ENCODE data around the gene TMEM185B. TPM values are rescaled to one million over a fixed set of nuclear protein-coding genes. Genes with fewer than 3 reads are reported as not detected.
A peak's percentile ranks its signal among the peaks of the same experiment; 100 is the strongest.

Gene TMEM185B
- total RNA-seq: 22.0 to 36.4 TPM (median 36.1 TPM) in 3 replicates
- long read RNA-seq, transcript TMEM185B-201 (1 exons, 2,131 nt): major isoform, 40 of 41 reads
- long read RNA-seq, partial matches to known transcripts: 0 of 41 reads
- long read RNA-seq, other reads (novel, unspliced or antisense): 1 of 41 reads

- Mint-ChIP-seq H3K4me3 (ENCODE audit: unreplicated experiment) (peak within 1 kb of the TSS; percentile 73), H3K9me3 (ENCODE audit: low read depth) (peaks cover 9% of the 10 kb centered on the region), H3K36me3 (ENCODE audit: low read depth) (peaks cover 10% of the 10 kb centered on the region), H3K27me3 (ENCODE audit: low read depth) (peaks cover 15% of the 10 kb centered on the region), H3K4me1 (ENCODE audit: low read depth) (peaks cover 30% of the 10 kb centered on the region), H3K27ac (ENCODE audit: unreplicated experiment) (peak within 1 kb of the TSS; percentile 61)
- TF ChIP-seq CTCF (IDR thresholded peaks at IDR 0.05): peak; percentile 70
- no peak for DNase-seq (ENCODE audit: low spot score)
Measured at GRCh38 chr2:120223034-120223912, at the start of gene TMEM185B. TMEM185B (minus strand) TSS chr2:120223400; CDS start chr2:120222976, 424 bp downstream.

GRCh38 chr2:120271711-120272379, 48.6 kb upstream of the TMEM185B start:
- no peak overlapping the region for H3K27ac Mint-ChIP-seq (ENCODE audit: unreplicated experiment)
- DNase-seq (ENCODE audit: low spot score): no peak
- no peak for TF ChIP-seq CTCF (IDR thresholded peaks at IDR 0.05)
- peaks cover 8% of the 10 kb centered on the region for H3K4me1 Mint-ChIP-seq (ENCODE audit: low read depth)
- peaks cover 3% of the 10 kb centered on the region for H3K36me3 Mint-ChIP-seq (ENCODE audit: low read depth)
- peaks cover 3% of the 10 kb centered on the region for H3K9me3 Mint-ChIP-seq (ENCODE audit: low read depth)
- H3K4me3 Mint-ChIP-seq (ENCODE audit: unreplicated experiment): no peak overlapping the region
- H3K27me3 Mint-ChIP-seq (ENCODE audit: low read depth): no peaks in the 10 kb centered on the region

DNA sequence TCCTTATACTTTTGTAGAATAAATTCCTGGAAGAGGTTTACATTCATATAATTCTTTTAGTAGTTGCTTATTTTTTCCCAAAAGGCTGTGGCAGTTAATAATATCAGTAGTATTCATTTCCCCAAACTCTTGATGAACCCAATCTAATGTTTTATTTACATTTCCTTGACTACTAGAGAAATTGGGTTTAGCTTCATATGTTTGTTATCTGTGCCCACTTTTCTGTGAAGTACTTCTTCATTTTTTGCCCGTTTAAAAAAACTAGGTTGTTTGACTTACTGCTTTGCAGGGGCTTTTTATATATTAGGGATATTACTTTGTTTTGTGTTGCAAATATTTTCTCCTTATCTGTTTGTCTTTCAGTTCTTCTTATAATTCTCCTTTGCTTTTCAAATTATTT, 46.6 kb upstream of the TMEM185B start:
- Mint-ChIP-seq H3K4me3 (ENCODE audit: unreplicated experiment) (no peak overlapping the region), H3K27me3 (ENCODE audit: low read depth) (no peaks in the 10 kb centered on the region), H3K4me1 (ENCODE audit: low read depth) (peaks cover 8% of the 10 kb centered on the region), H3K36me3 (ENCODE audit: low read depth) (peaks cover 3% of the 10 kb centered on the region), H3K9me3 (ENCODE audit: low read depth) (peaks cover 3% of the 10 kb centered on the region), H3K27ac (ENCODE audit: unreplicated experiment) (no peak overlapping the region)
- no peak for DNase-seq (ENCODE audit: low spot score)
- TF ChIP-seq CTCF (IDR thresholded peaks at IDR 0.05): no peak

- Mint-ChIP-seq H3K36me3 (ENCODE audit: low read depth) (peaks cover 3% of the 10 kb centered on the region), H3K27me3 (ENCODE audit: low read depth) (no peaks in the 10 kb centered on the region), H3K4me1 (ENCODE audit: low read depth) (peaks cover 8% of the 10 kb centered on the region), H3K9me3 (ENCODE audit: low read depth) (peaks cover 3% of the 10 kb centered on the region), H3K4me3 (ENCODE audit: unreplicated experiment) (no peak overlapping the region), H3K27ac (ENCODE audit: unreplicated experiment) (no peak overlapping the region)
- no peak for DNase-seq (ENCODE audit: low spot score)
- no peak for TF ChIP-seq CTCF (IDR thresholded peaks at IDR 0.05)
Measured at GRCh38 chr2:120269076-120269744, 46.0 kb upstream of the TMEM185B start.

GRCh38 chr2:120267348-120267747, 44.1 kb upstream of the TMEM185B start:
- Mint-ChIP-seq H3K4me3 (ENCODE audit: unreplicated experiment) (no peak overlapping the region), H3K9me3 (ENCODE audit: low read depth) (peaks cover 3% of the 10 kb centered on the region), H3K27ac (ENCODE audit: unreplicated experiment) (no peak overlapping the region), H3K4me1 (ENCODE audit: low read depth) (peaks cover 5% of the 10 kb centered on the region), H3K36me3 (ENCODE audit: low read depth) (peaks cover 3% of the 10 kb centered on the region), H3K27me3 (ENCODE audit: low read depth) (no peaks in the 10 kb centered on the region)
- DNase-seq (ENCODE audit: low spot score): no peak
- no peak for TF ChIP-seq CTCF (IDR thresholded peaks at IDR 0.05)
